Endothelial cell of umbilical vein (primary cell): Measurements from ENCODE around the gene ZNF341.

Source experiments
- EZH2 ChIP-seq: IDR thresholded peaks from 2 replicates; pipeline ENCODE4 v1.6.1; 2012; ENCODE audit warnings: borderline replicate concordance, low read depth, mild to moderate bottlenecking, moderate library complexity, low read length, inconsistent platforms; ENCODE audit not compliant: severe bottlenecking
- FOS ChIP-seq: IDR thresholded peaks from 2 replicates; pipeline ENCODE4 v1.6.1; 2011; ENCODE audit warnings: mild to moderate bottlenecking, low read length, moderate library complexity, borderline replicate concordance; ENCODE audit not compliant: insufficient read depth
- GATA2 ChIP-seq: IDR thresholded peaks from 2 replicates; pipeline ENCODE4 v1.7.0; 2011; ENCODE audit warnings: low read depth, mild to moderate bottlenecking, moderate library complexity, mixed read lengths, low read length; ENCODE audit not compliant: insufficient read length, insufficient read depth
- JUN ChIP-seq: IDR thresholded peaks from 2 replicates; pipeline ENCODE4 v1.6.1; 2011; ENCODE audit warnings: borderline replicate concordance, low read depth; ENCODE audit not compliant: insufficient read length, insufficient read depth
- POLR2A ChIP-seq: IDR thresholded peaks from 2 replicates; pipeline ENCODE4 v1.6.1; 2012; ENCODE audit warnings: low read depth, mild to moderate bottlenecking, control low read depth, low read length
- POLR2AphosphoS5 ChIP-seq: IDR thresholded peaks from 2 replicates; pipeline ENCODE4 v1.6.1; 2012; ENCODE audit warnings: low read depth, mild to moderate bottlenecking, control low read depth, low read length, moderate library complexity; ENCODE audit not compliant: insufficient read depth
- TF ChIP-seq, protein P1 (sequence below), 2 donors: IDR thresholded peaks; 1 replicate in 1 of 2; 2 replicates in 1 of 2; pipeline ENCODE4 v1.5.1; 2011; ENCODE audit warnings: low read length in 2 of 2, mild to moderate bottlenecking in 2 of 2, moderate library complexity in 2 of 2, control low read depth in 1 of 2, inconsistent platforms in 1 of 2, low read depth in 1 of 2; ENCODE audit not compliant: insufficient read depth in 1 of 2; ENCODE audit errors: extremely low read depth in 1 of 2
- TF ChIP-seq, protein P2 (sequence below): IDR thresholded peaks from 2 replicates; pipeline ENCODE4 v1.6.1; 2011; ENCODE audit not compliant: insufficient read depth, insufficient read length

DNA sequence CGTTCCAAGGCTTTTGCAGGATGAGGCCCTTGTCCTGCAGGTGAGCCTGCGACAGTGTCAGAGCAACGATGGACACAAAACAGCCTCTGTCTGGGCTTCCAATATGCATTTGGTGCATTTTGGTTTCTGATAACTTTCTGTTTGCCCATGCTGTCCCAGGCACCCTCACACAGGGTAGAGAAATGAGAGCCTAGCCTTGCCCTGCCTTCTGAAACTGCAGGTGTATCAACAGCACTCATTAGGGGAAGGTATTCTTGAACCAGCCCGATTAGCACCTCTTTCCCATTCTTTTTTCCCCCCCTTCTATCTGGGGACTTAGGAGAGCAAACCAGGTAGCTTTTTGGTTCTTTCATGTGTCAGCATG, 109.6 kb downstream of the ZNF341 start:
- no peak for TF ChIP-seq POLR2AphosphoS5
- no peak for TF ChIP-seq GATA2
- TF ChIP-seq, protein P1, sequence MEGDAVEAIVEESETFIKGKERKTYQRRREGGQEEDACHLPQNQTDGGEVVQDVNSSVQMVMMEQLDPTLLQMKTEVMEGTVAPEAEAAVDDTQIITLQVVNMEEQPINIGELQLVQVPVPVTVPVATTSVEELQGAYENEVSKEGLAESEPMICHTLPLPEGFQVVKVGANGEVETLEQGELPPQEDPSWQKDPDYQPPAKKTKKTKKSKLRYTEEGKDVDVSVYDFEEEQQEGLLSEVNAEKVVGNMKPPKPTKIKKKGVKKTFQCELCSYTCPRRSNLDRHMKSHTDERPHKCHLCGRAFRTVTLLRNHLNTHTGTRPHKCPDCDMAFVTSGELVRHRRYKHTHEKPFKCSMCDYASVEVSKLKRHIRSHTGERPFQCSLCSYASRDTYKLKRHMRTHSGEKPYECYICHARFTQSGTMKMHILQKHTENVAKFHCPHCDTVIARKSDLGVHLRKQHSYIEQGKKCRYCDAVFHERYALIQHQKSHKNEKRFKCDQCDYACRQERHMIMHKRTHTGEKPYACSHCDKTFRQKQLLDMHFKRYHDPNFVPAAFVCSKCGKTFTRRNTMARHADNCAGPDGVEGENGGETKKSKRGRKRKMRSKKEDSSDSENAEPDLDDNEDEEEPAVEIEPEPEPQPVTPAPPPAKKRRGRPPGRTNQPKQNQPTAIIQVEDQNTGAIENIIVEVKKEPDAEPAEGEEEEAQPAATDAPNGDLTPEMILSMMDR (IDR thresholded peaks at IDR 0.05; ENCODE audit: extremely low read depth in 1 of 2, insufficient read depth in 1 of 2, low read depth in 1 of 2, low read length in 2 of 2) = no peak
- no peak for TF ChIP-seq POLR2A
- TF ChIP-seq, protein P2, sequence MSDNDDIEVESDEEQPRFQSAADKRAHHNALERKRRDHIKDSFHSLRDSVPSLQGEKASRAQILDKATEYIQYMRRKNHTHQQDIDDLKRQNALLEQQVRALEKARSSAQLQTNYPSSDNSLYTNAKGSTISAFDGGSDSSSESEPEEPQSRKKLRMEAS = no peak
- no peak for TF ChIP-seq EZH2
- no peak for TF ChIP-seq FOS
- no peak for TF ChIP-seq JUN
